HG03066 (cell line): ENCODE measurements around the gene CAPG.

Source experiments
- ATAC-seq: cut with Tn5 transposase; IDR thresholded peaks from one replicate; pipeline ENCODE4 v1.9.1; 2021; ENCODE audit warnings: low read depth; ENCODE audit not compliant: unreplicated experiment

The CAPG gene

GRCh38 chr2:85439025-85439472 lies 28.9 kb upstream of the CAPG start:
- ATAC-seq, result no peak

- ATAC-seq, result no peak
Measured at GRCh38 chr2:85438201-85439024, 28.2 kb upstream of the CAPG start.

- ATAC-seq, result peak; percentile 86
Measured at GRCh38 chr2:85437488-85438200, 27.5 kb upstream of the CAPG start.

- no peak for ATAC-seq
Measured at GRCh38 chr2:85436836-85437487, 26.8 kb upstream of the CAPG start.

GRCh38 chr2:85435981-85436835 lies 26.0 kb upstream of the CAPG start:
- ATAC-seq, result no peak

GRCh38 chr2:85435220-85435958 lies 25.2 kb upstream of the CAPG start:
- no peak for ATAC-seq

GRCh38 chr2:85434696-85435095 lies 24.5 kb upstream of the CAPG start:
- no peak for ATAC-seq

- no peak for ATAC-seq
Measured at GRCh38 chr2:85433511-85434089, 23.4 kb upstream of the CAPG start.

GRCh38 chr2:85431570-85432205 lies 21.5 kb upstream of the CAPG start:
- ATAC-seq, result no peak

- ATAC-seq, result no peak
Measured at GRCh38 chr2:85430752-85431569, 20.8 kb upstream of the CAPG start.

GRCh38 chr2:85429924-85430289 lies 19.7 kb upstream of the CAPG start:
- no peak for ATAC-seq

- no peak for ATAC-seq
Measured at GRCh38 chr2:85429213-85429923, 19.2 kb upstream of the CAPG start.

- no peak for ATAC-seq
Measured at GRCh38 chr2:85428343-85428881, 18.2 kb upstream of the CAPG start.

GRCh38 chr2:85427300-85427835 lies 17.2 kb upstream of the CAPG start:
- no peak for ATAC-seq

- ATAC-seq, result no peak
Measured at GRCh38 chr2:85425588-85425987, 15.4 kb upstream of the CAPG start.

GRCh38 chr2:85423525-85423924 lies 13.4 kb upstream of the CAPG start:
- no peak for ATAC-seq

- no peak for ATAC-seq
Measured at GRCh38 chr2:85422072-85422457, 11.9 kb upstream of the CAPG start.
